DMS53 treated with DMSO at 0.1 percent for 48 hours (cell line): ENCODE results near the gene CLCA4.
"Not testable (repeated sequence)": the region's sequence is repeated elsewhere in the genome, so short reads cannot be mapped to it uniquely, and the experiment has no call there.

Source experiments
- DNase-seq: peaks from one replicate; lab custom pipeline; 2025; ENCODE audit not compliant: unreplicated experiment; lab: John Stamatoyannopoulos, UW

The CLCA4 gene

DNA sequence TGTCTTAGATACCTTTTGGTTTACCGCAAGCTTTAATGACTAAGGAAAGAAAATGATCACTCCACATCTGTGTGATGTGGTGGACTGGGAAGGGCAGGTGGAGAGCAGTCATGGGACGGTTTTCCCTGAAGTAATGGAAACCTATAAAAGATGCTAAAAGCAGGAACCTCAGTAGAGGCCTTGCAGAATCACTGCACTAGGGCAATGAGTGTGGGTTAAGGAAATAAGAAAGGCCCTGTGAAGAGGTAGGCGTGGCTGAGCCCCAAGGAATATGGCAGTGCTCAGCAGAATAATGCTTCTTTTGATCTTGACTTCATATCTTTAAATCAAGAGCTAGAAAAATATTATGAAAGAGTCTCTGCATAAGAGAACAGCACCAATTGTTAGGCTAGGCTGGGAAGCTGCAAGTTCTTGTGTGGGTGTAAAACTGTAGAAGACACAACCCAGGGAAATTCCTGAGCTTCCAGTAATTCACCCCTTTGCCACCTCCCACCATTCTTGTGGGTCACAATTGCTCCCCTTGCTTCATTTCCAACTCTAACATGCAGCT, 49.9 kb downstream of the CLCA4 start:
- DNase-seq = no peak

DNA sequence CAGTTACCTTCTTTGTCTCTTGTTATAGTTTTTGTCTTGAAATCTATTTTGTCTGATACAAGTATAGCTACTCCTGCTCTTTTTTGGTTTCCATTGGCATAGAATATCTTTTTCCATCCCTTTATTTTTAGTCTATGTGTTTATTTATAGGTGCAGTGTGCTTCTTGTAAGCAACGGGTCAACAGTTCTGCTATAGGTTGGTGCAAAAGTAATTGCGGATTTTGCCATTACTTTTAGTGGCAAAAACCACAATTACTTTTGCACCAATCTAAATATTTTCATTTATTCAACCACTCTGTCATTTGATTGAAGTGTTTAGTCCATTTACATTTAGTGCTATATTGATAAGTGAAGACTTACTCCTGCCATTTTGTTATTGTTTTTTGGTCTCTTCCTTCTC, 59.2 kb downstream of the CLCA4 start:
- not testable (repeated sequence) for DNase-seq

DNA sequence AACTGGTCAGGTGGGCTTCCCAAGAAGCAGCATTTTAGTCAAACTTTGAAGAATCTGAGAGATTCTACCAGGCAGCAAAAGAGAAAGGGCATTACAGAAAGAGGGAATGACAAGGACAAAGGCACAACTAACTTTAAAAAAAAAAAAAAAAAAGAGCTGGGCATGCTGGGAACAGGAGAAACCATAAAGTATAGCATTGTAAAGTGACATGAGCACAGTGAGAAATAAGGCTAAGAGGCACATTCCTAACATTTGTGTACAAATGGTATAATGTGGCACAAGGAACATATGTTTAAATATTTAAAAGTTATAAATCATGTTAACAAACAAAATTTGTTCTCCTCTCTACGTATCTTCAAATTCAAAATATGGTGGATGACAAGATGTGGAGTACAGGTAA, 69.6 kb downstream of the CLCA4 start:
- DNase-seq = no peak

DNA sequence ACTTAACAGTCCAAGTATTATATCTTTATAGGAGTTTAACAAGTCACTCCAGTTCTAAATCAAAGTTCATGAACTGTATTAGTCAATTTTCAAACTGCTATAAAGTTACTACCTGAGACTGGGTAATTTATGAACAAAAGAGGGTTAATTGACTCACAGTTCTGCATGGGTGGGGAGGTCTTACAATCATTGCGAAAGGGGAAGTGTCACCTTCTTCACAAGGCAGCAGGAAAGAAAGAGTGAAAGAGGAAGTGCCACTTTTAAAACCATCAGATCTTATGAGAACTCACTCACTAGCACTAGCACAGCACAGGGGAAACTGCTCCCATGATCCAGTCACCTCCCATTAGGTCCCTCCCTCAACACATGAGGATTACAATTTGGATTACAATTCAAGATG, 70.0 kb downstream of the CLCA4 start:
- no peak for DNase-seq

DNA sequence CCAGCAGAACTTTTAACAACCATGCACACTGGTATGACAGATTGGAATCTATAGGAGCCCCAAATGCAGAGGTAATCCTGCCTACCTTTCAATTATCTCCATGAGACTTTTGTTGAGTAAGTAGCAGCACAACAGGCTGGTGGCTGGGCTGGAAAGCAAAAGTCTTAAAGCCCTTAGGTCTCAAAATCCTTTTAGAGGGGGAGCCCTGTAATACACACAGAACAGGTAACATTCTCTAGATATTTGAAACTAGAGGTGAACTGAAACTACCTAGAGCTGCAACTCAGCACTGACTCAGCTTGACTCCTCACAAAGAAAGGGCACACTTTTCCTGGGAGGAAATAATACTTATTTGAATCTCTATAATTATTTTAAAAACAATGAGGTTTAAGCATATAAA, 71.5 kb downstream of the CLCA4 start:
- DNase-seq = no peak

DNA sequence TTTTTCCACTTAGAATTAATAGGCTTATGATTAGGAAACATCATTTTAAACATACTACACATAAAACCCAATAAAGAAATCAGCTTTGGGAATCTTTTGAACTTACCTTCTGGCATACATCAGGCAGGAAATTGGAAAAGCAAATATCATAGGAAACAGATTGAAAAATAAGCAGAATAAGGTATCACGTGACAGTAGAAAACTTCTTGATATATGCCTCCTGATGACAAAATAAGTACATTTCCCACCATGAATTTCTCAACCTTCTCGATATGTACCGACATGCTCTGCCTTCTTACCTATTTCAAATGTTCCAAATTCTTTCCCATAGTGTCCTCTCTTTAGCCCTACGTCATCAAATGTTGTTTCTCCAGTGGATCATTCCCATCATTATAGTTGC, 72.4 kb downstream of the CLCA4 start:
- DNase-seq = no peak

DNA sequence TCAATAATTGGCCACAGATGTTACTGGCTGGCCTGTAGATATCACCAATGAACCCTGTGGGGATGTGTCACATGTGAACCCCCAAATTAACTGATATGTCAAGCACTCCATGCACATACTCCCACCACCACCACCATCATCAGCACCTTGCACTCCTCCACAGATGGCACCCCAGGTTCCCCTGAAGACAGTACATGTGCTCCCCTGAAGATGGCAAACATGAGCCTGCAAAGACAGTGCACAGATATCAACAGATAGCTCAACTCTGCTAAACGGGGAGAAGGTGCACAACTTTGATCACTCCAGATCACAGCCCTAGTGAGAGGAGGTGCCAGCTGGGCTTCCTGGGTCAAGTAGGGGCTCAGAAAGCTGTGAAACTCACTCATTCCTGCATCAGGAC, 74.4 kb downstream of the CLCA4 start:
- no peak for DNase-seq
